ENCODE data around the gene NSUN7.

DNA sequence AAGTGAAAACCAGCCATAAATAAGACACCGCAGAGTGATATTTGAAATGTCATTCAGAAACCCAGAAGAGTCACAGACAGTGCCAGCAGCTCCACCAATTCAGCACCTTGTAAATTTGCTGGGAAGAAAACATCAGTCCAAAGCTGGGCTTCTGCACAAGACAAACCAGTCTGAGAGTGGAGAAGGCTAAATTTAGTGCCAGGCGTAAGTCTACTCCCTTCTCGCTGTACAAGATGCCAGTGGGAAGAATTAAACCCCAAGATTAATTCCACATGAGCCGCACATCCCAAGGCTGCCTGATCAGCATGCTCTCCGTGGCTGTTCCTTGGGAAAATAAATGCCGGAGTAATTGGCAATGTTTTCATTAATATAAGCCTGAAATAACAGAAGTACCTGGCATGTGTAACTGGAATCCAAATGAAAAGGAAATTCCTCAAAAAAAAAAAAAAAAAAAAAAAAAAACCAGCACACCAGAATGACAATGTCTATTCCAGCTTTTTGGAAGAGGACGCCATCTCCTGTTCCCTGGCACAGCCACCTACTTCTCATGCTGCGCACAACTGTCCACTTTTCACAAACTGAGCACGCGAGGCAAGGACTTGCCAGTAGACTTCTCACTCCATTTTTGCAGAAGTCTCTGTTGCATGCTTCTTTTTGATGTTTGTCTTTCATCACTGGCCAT, 95.5 kb downstream of the NSUN7 start:
- TF ChIP-seq, protein P1, sequence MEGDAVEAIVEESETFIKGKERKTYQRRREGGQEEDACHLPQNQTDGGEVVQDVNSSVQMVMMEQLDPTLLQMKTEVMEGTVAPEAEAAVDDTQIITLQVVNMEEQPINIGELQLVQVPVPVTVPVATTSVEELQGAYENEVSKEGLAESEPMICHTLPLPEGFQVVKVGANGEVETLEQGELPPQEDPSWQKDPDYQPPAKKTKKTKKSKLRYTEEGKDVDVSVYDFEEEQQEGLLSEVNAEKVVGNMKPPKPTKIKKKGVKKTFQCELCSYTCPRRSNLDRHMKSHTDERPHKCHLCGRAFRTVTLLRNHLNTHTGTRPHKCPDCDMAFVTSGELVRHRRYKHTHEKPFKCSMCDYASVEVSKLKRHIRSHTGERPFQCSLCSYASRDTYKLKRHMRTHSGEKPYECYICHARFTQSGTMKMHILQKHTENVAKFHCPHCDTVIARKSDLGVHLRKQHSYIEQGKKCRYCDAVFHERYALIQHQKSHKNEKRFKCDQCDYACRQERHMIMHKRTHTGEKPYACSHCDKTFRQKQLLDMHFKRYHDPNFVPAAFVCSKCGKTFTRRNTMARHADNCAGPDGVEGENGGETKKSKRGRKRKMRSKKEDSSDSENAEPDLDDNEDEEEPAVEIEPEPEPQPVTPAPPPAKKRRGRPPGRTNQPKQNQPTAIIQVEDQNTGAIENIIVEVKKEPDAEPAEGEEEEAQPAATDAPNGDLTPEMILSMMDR (conservative IDR thresholded peaks at IDR 0.05; ENCODE audit: low read depth, low read length) = no peak
- TF ChIP-seq EZH2phosphoT487 (IDR thresholded peaks at IDR 0.05; ENCODE audit: borderline replicate concordance, low read length) (no peak), EZH2 (IDR thresholded peaks at IDR 0.05; ENCODE audit: low read length, unreplicated experiment) (no peak)

Measured in PC-3 (cell line).